ENCODE measurements around the gene DGUOK.
A peak's percentile ranks its signal among the peaks of the same experiment; 100 is the strongest.

Gene DGUOK

DNA sequence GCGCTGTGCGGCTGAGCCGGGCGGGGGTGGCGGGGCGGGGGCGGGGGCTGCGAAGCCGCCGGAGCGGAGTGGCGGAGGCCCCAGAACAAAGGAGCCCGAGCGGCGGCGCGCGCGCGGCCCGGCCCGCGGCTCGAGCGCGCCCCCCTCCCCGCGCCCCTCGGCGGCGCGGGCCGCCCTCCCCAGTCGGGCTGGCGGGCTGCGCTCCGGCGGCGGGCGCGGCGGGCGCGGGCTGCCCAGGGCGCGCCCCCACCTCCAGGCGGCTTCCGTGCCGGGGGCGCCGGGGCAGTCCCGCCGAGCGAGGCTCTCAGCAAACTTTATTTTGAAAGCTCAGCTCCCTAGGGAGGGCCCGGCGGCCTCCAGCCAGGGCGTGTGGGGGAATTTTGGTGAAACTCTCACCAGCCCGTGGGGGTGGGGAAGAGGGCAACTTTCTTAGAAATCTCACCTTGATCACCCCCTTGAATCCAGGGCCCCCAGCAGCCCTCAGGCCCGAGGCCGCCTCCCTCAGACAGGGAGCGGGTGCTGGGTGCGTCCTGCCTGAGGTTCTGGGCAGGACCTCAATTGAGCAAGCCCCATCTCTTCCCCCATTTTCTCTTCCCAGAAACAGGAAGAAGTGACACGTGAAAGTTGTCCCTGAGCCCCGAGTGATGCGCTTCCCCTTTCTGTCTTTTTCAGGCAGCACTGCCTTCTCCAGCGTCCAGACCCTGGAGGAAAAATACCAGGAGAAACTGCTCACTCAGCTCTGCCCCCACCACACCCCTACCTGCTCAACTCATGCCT is 58.8 kb downstream of the DGUOK start:
- Mint-ChIP-seq H3K36me3 (ENCODE audit: insufficient read depth) (peaks cover 27% of the 10 kb centered on the region), H3K4me3 (peak overlapping the region; percentile 88 to 91), H3K9me3 (no peaks in the 10 kb centered on the region), H3K27ac (peak overlapping the region; percentile 89 to 91), H3K4me1 (ENCODE audit: low read depth in 2 of 2) (peaks cover 56 to 63% of the 10 kb centered on the region in 2 donors), H3K27me3 (peaks cover 0 to 12% of the 10 kb centered on the region in 2 donors)
- peak; percentile 34 to 49 (median 48) for DNase-seq
- peak; percentile 58 for ATAC-seq (replicated peaks)

DNA sequence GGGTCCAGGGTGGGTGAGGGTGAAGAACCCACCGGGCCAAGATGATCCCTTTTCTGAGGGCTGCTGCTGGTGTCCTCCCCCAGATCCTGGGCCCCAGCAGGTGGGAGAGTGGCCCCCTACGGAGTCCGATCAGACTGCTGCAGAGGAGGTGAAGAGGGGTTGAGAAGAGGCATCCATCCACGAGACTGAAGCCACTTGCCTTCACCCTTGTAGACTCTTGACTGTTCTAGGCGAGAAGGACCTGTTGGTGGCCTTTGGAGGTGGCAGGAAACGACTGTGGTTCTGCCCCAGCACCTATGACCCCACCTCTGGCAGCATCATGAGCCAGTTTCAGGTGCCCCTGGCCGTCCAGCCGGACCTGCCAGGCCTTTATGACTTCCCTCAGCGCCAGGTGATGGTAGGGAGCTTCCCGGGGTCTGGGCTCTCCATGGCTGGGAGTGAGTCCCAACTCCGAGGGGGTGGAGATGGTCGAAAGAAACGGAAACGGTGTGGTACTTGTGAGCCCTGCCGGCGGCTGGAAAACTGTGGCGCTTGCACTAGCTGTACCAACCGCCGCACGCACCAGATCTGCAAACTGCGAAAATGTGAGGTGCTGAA is 59.5 kb downstream of the DGUOK start:
- Mint-ChIP-seq H3K4me1 (ENCODE audit: low read depth in 2 of 2) (peaks cover 53 to 59% of the 10 kb centered on the region in 2 donors), H3K36me3 (ENCODE audit: insufficient read depth) (peaks cover 27% of the 10 kb centered on the region), H3K4me3 (peak overlapping the region; percentile 88 to 91), H3K9me3 (no peaks in the 10 kb centered on the region), H3K27ac (peak overlapping the region; percentile 89 to 91), H3K27me3 (peaks cover 0 to 7% of the 10 kb centered on the region in 2 donors)
- peak; percentile 14 for ATAC-seq (replicated peaks)
- peak in 1 of 3 experiments; percentile 13 for DNase-seq

DNA sequence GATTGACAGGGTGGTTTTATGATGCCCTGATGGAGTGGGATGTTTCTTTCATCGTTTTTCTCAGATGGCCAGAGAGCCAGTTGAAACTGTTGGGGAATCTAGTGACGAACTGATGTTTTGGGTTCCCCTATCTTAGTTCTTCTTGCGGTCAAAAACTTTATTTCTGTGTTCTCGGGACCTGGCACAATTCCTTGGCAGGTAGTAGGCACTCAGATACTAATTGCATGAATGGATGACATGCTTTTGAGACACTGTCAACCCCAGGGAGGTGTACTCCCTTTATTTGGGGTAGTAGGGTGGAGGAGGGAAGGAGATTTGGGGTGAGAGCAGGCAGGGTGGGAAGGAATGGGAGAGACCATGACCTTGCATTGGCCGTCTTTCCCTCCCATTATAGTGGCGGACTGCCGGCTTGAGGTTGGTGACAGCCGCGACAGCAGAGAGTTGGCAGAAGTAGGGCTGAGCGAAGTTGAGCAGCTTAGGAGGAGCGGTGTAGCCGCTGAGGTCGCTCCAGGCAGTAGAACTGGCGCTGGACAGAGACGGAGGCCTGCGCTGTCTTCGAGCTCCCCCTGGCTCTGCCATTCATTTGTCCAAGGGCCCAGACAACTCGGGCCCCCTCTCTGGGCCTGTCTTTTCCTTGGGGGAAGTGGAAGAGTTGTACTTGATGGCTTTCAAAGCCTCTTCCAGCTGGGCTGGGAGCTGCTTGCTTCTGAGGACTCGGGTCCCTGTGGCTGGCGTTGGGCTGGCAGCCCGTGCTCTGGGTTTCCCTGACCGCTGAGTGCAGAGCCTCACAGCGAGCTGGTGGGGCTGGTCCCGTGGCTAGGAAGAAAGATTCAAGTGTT is 60.6 kb downstream of the DGUOK start:
- DNase-seq (peak in 1 of 3 experiments; percentile 34), ATAC-seq (replicated peaks) (peak; percentile 15)
- Mint-ChIP-seq H3K4me3 (peak overlapping the region; percentile 88 to 91), H3K27ac (peak overlapping the region; percentile 89 to 91), H3K27me3 (no peaks in the 10 kb centered on the region), H3K4me1 (ENCODE audit: low read depth in 2 of 2) (peaks cover 52 to 63% of the 10 kb centered on the region in 2 donors), H3K9me3 (no peaks in the 10 kb centered on the region), H3K36me3 (ENCODE audit: insufficient read depth) (peaks cover 27% of the 10 kb centered on the region)

DNA sequence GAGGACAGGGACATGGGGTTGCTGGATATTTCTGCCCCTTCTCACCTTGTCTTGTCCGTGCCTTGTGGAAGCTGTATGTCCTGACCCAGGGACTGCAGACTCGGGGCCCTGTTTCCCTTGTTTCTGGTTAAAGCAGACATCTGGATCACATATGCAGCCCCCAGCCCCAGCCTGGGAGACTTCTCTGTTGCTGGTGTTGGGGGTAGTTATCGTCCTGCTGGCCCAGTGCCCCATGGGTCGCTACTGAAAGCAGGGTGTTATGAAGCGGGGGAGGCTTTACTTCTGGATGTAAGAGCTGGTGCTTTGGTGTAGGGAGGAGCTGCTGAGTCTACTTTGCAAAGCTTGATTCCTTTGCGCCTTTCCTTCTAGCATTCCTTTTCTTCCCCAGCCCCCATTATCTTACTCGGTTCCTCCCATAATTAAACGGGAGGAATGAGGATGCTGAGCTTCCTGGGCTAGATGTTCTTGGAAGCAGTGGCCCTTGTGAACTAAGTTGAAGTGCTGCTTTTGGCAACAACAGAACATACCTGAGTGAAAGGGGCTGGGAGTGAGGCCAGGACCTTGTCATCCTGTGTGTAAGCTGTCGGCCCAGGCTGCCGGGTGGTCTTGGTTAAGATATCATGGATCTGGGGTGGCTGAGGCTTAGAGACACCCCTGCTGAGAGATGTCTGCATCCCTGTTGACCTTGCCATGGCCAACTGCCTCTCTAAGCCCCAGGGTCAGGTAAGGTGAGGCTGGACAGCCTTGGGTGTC is 61.4 kb downstream of the DGUOK start:
- peaks cover 27% of the 10 kb centered on the region for H3K36me3 Mint-ChIP-seq (ENCODE audit: insufficient read depth)
- ATAC-seq (replicated peaks) (no peak), DNase-seq (no peak)
- peak overlapping the region; percentile 88 to 91 for H3K4me3 Mint-ChIP-seq
- no peaks in the 10 kb centered on the region for H3K9me3 Mint-ChIP-seq
- peak overlapping the region; percentile 89 to 91 for H3K27ac Mint-ChIP-seq
- no peaks in the 10 kb centered on the region for H3K27me3 Mint-ChIP-seq
- peaks cover 52 to 64% of the 10 kb centered on the region in 2 donors for H3K4me1 Mint-ChIP-seq (ENCODE audit: low read depth in 2 of 2)

DNA sequence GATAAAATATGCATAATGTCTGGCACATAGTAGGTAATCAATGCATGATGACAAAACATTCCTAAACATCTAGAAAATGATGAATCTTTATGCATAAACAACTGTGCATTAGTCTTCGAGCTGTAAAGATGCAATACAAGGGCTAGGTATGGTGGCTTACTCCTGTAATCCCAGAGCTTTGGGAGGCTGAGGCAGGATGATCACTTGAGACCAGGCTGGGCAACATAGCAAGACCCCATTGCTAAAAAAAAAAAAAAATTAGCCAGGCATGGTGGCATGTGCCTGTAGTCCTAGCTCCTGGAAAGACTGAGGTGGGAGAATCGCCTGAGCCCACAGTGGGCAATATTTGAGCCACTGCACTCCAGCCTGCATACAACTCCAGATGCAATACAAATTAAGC is 63.3 kb downstream of the DGUOK start:
- Mint-ChIP-seq H3K27me3 (no peaks in the 10 kb centered on the region), H3K36me3 (ENCODE audit: insufficient read depth) (peaks cover 20% of the 10 kb centered on the region)

DNA sequence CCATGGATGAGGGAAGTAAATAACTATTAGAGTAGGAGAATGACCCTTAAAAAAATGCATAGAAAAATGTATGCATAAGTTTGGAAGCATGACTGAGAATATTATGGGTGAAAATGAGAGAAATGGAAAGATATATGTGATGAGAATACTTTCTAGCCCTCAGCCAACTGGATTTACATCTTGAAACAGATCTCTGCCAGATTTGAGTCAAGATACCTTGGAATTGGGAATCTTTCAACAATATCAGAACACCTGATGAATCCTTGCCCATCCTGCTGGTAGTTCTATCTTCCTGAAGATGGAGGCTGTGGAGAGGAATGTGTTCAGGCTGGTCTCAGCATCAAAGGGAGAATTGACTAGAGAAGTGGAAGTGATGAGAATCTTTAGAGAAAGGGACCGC is 63.9 kb downstream of the DGUOK start:
- no peaks in the 10 kb centered on the region for H3K27me3 Mint-ChIP-seq
- H3K4me3 Mint-ChIP-seq: no peak overlapping the region
- ATAC-seq (replicated peaks) (no peak), DNase-seq (no peak)
- H3K9me3 Mint-ChIP-seq: no peaks in the 10 kb centered on the region
- H3K27ac Mint-ChIP-seq: no peak overlapping the region
- H3K36me3 Mint-ChIP-seq (ENCODE audit: insufficient read depth): peaks cover 18% of the 10 kb centered on the region
- peaks cover 55 to 69% of the 10 kb centered on the region in 2 donors for H3K4me1 Mint-ChIP-seq (ENCODE audit: low read depth in 2 of 2)

More for the DNA sequence above, 63.3 kb downstream of the DGUOK start:
- no peak for DNase-seq
- peak overlapping the region in 1 of 2 donors; percentile 25 for H3K4me3 Mint-ChIP-seq
- H3K4me1 Mint-ChIP-seq (ENCODE audit: low read depth in 2 of 2): peaks cover 55 to 69% of the 10 kb centered on the region in 2 donors
- H3K9me3 Mint-ChIP-seq: no peaks in the 10 kb centered on the region
- H3K27ac Mint-ChIP-seq: peak overlapping the region in 1 of 2 donors; percentile 30
- ATAC-seq (replicated peaks): no peak

DNA sequence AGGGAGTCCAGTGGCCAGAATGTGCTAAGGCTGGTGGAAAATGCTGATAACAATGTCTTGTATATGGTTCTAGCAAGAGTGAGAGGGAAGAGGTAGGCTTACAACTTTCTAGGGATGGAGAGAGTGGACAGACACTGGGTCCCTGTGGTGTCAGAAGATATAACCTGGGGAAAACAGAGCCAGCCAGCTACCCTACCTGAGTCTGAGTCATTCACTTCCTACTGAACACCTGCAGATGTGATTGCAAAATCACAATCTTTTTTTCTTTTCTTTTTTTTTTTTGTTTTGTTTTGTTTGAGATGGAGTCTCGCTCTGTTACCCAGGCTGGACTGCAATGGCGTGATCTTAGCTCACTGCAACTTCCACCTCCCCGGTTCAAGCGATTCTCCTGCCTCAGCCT is 65.4 kb downstream of the DGUOK start:
- no peaks in the 10 kb centered on the region for H3K9me3 Mint-ChIP-seq
- peaks cover 42 to 57% of the 10 kb centered on the region in 2 donors for H3K4me1 Mint-ChIP-seq (ENCODE audit: low read depth in 2 of 2)
- DNase-seq (no peak), ATAC-seq (replicated peaks) (no peak)
- peak overlapping the region; percentile 22 to 74 for H3K27ac Mint-ChIP-seq
- H3K36me3 Mint-ChIP-seq (ENCODE audit: insufficient read depth): peaks cover 5% of the 10 kb centered on the region
- H3K27me3 Mint-ChIP-seq: no peaks in the 10 kb centered on the region
- no peak overlapping the region for H3K4me3 Mint-ChIP-seq

DNA sequence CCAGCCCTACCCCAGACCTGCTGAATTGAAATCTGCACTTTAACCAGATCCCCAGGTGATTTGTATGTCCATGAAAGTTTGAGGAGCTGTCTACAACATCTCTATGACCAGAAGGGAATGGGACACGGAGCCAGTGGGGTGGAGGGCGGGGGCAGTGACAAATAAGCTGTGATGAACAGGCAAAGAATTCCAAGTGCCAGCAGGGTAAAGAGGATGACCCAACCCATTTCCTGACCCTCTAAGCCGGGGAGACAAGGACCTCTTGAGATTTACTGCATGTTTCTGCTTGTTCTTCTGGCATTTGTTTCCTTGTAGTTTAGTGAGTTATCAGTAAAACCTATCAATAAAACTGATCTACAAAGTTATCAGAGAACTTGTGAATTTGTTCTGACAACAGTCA is 66.7 kb downstream of the DGUOK start:
- Mint-ChIP-seq H3K4me3 (no peak overlapping the region), H3K27me3 (no peaks in the 10 kb centered on the region), H3K36me3 (ENCODE audit: insufficient read depth) (peaks cover 5% of the 10 kb centered on the region), H3K9me3 (no peaks in the 10 kb centered on the region), H3K4me1 (ENCODE audit: low read depth in 2 of 2) (peaks cover 41 to 57% of the 10 kb centered on the region in 2 donors), H3K27ac (peak overlapping the region; percentile 13 to 23)
- DNase-seq (no peak), ATAC-seq (replicated peaks) (no peak)

DNA sequence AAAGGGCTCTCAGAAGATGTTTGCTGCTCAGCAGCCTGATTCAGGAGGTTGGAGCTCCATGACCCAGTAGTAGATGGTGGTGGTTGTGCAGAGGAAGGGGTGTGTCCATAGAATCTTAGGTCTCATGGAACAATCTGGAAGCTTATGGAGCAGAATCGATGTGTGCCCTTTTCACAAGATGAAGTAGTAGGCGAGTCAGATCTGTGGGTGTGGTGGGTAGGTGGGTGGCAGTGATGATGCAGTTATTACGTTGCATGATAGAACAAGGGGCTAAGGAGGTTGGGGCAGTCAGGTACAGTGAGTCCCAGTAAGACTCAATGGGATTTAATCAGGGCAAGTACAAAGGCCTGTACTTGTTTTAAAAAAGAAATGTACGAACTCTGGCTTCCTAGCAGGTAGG is 67.1 kb downstream of the DGUOK start:
- Mint-ChIP-seq H3K27me3 (no peaks in the 10 kb centered on the region), H3K36me3 (ENCODE audit: insufficient read depth) (peaks cover under 1% of the 10 kb centered on the region), H3K27ac (peak overlapping the region; percentile 13 to 23), H3K9me3 (no peaks in the 10 kb centered on the region), H3K4me3 (no peak overlapping the region), H3K4me1 (ENCODE audit: low read depth in 2 of 2) (peaks cover 43 to 58% of the 10 kb centered on the region in 2 donors)
- DNase-seq (no peak), ATAC-seq (replicated peaks) (no peak)

DNA sequence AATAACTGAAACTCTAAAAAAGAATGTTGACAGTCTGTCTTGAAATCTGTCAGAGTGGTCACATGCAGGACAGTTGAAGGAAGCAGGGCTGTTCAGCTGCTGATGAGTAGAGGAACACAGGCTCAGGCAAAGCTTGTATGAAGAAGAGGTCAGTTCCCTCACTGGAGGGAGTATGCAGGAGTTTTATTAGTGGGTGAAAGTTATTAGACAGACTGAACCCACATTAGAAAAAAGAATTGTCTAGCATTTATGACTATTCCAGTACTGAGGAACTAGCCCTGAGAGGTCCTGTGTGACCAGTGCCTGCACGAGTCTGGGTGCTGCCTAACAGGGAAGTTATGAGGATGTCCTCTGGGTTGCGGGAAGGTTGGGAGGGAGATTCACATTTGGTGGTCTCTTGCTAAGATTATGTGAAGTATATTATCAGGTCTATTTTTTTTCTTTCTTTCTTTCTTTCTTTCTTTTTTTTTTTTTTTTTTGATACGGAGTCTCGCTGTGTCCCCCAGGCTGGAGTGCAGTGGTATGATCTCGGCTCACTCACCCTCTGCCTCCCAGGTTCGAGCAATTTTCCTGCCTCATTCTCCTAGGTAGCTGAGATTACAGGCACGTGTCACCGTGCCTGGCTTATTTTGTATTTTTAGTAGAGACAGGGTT is 67.6 kb downstream of the DGUOK start:
- no peaks in the 10 kb centered on the region for H3K9me3 Mint-ChIP-seq
- ATAC-seq (replicated peaks): no peak
- H3K27me3 Mint-ChIP-seq: no peaks in the 10 kb centered on the region

DNA sequence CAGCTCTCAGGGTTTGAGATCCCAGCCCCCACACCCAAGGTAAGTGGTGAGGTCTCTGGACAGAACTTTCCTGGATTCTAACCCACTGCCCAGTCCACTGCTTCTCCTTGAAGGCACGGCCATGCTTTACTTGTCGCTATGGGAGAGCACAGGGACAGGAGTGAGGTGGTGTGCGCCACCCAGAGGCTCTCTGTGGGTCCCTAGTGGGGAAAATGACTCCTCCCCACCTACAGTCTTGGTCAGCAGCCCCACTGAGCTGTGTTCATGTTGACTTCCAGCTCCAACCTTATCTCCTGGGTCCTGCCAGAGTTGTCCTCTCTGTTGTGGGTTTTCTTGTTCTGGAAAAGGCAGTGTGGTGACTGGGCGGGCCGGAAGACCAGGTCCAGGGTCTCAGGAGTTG is 69.1 kb downstream of the DGUOK start:
- Mint-ChIP-seq H3K4me1 (ENCODE audit: low read depth in 2 of 2) (peaks cover 45 to 52% of the 10 kb centered on the region in 2 donors), H3K27ac (no peak overlapping the region), H3K9me3 (no peaks in the 10 kb centered on the region), H3K36me3 (ENCODE audit: insufficient read depth) (no peaks in the 10 kb centered on the region), H3K27me3 (no peaks in the 10 kb centered on the region), H3K4me3 (no peak overlapping the region)
- ATAC-seq (replicated peaks) (no peak), DNase-seq (no peak)

More for the DNA sequence above, 67.6 kb downstream of the DGUOK start:
- no peaks in the 10 kb centered on the region for H3K36me3 Mint-ChIP-seq (ENCODE audit: insufficient read depth)
- DNase-seq: no peak
- H3K4me3 Mint-ChIP-seq: no peak overlapping the region
- peaks cover 46 to 59% of the 10 kb centered on the region in 2 donors for H3K4me1 Mint-ChIP-seq (ENCODE audit: low read depth in 2 of 2)
- peak overlapping the region in 1 of 2 donors; percentile 80 for H3K27ac Mint-ChIP-seq

DNA sequence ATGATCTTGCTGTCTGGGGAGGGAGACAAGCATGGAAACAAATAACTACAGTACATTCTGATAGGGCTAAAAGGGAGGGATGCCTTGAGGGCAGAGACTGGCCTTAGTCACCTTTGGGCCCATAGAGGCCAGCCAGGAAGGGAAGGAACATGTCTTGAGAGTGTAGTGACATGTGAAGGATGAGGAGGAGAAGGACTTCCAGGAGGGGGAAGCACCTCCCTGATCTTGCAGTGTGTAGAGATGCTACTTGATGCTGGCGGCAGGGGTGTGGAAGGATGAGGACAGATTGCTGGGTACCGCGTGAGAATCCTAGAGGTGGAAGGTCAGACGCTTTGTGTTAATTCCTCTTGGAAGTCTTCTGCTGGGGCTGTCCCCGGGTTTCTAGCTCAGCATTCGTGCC is 71.1 kb downstream of the DGUOK start:
- Mint-ChIP-seq H3K27ac (peak overlapping the region; percentile 18 to 81), H3K27me3 (no peaks in the 10 kb centered on the region), H3K4me1 (ENCODE audit: low read depth in 2 of 2) (peaks cover 56 to 58% of the 10 kb centered on the region in 2 donors), H3K36me3 (ENCODE audit: insufficient read depth) (peaks cover 6% of the 10 kb centered on the region), H3K4me3 (no peak overlapping the region), H3K9me3 (no peaks in the 10 kb centered on the region)
- no peak for ATAC-seq (replicated peaks)
- no peak for DNase-seq

All from effector memory CD8-positive, alpha-beta T cell (primary cell).